ENCODE measurements around the gene EDDM3A. TPM values are rescaled to one million over a fixed set of nuclear protein-coding genes. Genes with fewer than 3 reads are reported as not detected.
"Not testable (repeated sequence)": the region's sequence is repeated elsewhere in the genome, so short reads cannot be mapped to it uniquely, and the experiment has no call there.

EDDM3A gene
- not detected for polyA plus RNA-seq (2013, experiment 1 of 2; ENCODE audit: insufficient read length)
- not detected for polyA plus RNA-seq (2013, experiment 2 of 2; ENCODE audit: insufficient read length)

GRCh38 chr14:20745571-20746358 is at the start of gene EDDM3A:
Gene EDDM3A (plus strand): TSS chr14:20745887. CDS start chr14:20747581, 1,694 bp downstream.
- DNase-seq, result no peak

- no peak for DNase-seq
Measured at GRCh38 chr14:20696764-20697163, 48.9 kb upstream of the EDDM3A start.

- DNase-seq, result peak; percentile 63
Measured at GRCh38 chr14:20697273-20698017, 48.2 kb upstream of the EDDM3A start.

- DNase-seq, result no peak
Measured at GRCh38 chr14:20698018-20698329, 47.7 kb upstream of the EDDM3A start.

GRCh38 chr14:20698934-20699333 is 46.8 kb upstream of the EDDM3A start:
- DNase-seq, result no peak

- DNase-seq, result no peak
Measured at GRCh38 chr14:20699931-20700330, 45.8 kb upstream of the EDDM3A start.

GRCh38 chr14:20700965-20701364 is 44.7 kb upstream of the EDDM3A start:
- DNase-seq, result not testable (repeated sequence)

GRCh38 chr14:20706657-20707355 is 38.9 kb upstream of the EDDM3A start:
- DNase-seq, result no peak

GRCh38 chr14:20707622-20708021 is 38.1 kb upstream of the EDDM3A start:
- DNase-seq, result no peak

GRCh38 chr14:20711261-20711660 is 34.4 kb upstream of the EDDM3A start:
- no peak for DNase-seq

GRCh38 chr14:20711685-20712084 is 34.0 kb upstream of the EDDM3A start:
- DNase-seq, result no peak

GRCh38 chr14:20712904-20713303 is 32.8 kb upstream of the EDDM3A start:
- DNase-seq, result no peak

- DNase-seq, result peak; percentile 77
Measured at GRCh38 chr14:20714593-20715250, 31.0 kb upstream of the EDDM3A start.

- no peak for DNase-seq
Measured at GRCh38 chr14:20719777-20720176, 25.9 kb upstream of the EDDM3A start.

- DNase-seq, result no peak
Measured at GRCh38 chr14:20720741-20721140, 24.9 kb upstream of the EDDM3A start.

- DNase-seq, result no peak
Measured at GRCh38 chr14:20722016-20722415, 23.7 kb upstream of the EDDM3A start.

- DNase-seq, result no peak
Measured at GRCh38 chr14:20723488-20723887, 22.2 kb upstream of the EDDM3A start.

GRCh38 chr14:20726121-20726520 is 19.6 kb upstream of the EDDM3A start:
- DNase-seq, result not testable (repeated sequence)

GRCh38 chr14:20726531-20726930 is 19.2 kb upstream of the EDDM3A start:
- no peak for DNase-seq

- DNase-seq, result no peak
Measured at GRCh38 chr14:20730891-20731290, 14.8 kb upstream of the EDDM3A start.

GRCh38 chr14:20732477-20732876 is 13.2 kb upstream of the EDDM3A start:
- no peak for DNase-seq

- no peak for DNase-seq
Measured at GRCh38 chr14:20732979-20733635, 12.6 kb upstream of the EDDM3A start.

All from fibroblast of skin of scalp (primary cell).